Astrocyte of the hippocampus (primary cell): Measurements from ENCODE around the gene PGD.

Source experiments
- DNase-seq: peaks from one replicate; pipeline ENCODE4 v3.0.0; 2011; ENCODE audit warnings: low read depth, low spot score

The PGD gene

GRCh38 chr1:10398734-10399443 is at the start of gene PGD:
Gene PGD (plus strand): TSS chr1:10399064. CDS start chr1:10399118, 54 bp downstream.
- peak; percentile 99 for DNase-seq

DNA sequence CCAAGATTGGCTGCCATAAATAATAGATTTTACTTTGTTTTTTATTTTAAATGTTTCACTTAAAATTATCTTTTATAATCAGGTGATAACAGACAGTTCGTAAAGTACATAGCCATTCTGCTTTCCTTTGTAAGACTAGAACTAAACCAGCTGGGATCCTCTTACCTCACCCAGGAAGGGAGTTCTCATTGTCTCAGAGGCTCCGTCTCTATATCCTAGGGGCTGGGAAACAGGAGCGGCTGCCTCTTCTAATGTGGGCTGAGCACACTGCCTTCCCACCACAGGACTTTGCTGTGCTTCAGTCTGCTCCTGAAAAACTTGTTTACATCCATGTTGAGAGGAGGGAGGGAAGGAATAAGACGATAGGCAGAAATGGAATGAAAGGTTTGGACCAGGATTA is 45.6 kb upstream of the PGD start:
- no peak for DNase-seq

DNA sequence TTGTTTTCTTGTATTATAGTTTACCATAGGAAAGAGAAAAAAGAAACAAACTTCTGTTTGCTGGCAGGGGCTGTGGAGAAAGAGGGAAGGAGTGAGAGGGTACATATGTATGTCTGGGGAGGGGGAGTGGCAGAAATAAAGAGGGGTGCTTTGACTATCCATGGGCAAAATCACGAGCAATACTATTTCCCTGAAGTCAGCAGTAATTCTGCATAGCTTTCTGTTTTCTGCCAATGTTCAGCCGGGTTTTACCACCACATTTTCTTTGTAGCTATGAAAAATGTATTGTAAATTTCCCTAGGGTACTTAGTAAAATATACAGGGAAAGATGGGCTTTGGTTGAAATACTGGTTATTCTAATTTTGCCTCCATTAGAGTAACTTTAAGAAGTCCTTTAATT is 45.2 kb upstream of the PGD start:
- no peak for DNase-seq

DNA sequence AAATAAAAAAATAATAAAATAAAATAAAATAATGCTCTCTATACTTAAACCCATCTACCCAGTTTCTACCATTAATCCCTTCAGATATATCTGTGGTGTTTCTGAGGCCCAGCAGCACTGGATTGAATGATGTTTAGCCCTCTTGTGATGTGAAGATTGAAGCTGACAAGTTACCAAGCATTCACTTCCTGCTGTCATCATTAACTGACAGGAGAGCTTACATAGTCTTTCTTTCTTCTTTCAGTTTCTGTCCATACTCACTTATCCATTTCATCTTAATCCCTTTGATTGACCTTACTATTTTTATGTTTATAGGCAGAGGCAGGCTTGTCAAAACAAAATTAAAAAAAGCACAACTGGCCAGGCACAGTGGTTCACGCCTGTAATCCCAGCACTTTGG is 38.8 kb upstream of the PGD start:
- DNase-seq, result no peak

- no peak for DNase-seq
These were observed 37.3 kb upstream of the PGD start for GRCh38 chr1:10361515-10361914.

GRCh38 chr1:10368194-10368593 is 30.7 kb upstream of the PGD start:
- DNase-seq, result no peak

GRCh38 chr1:10374442-10374860 is 24.4 kb upstream of the PGD start:
- DNase-seq, result no peak

- DNase-seq, result peak; percentile 89
These were observed 21.4 kb upstream of the PGD start for GRCh38 chr1:10377365-10378029.

GRCh38 chr1:10378081-10378841 is 20.6 kb upstream of the PGD start:
- DNase-seq, result peak; percentile 52

- no peak for DNase-seq
These were observed 19.7 kb upstream of the PGD start for GRCh38 chr1:10379101-10379620.

GRCh38 chr1:10379676-10380075 is 19.2 kb upstream of the PGD start:
- DNase-seq, result no peak

GRCh38 chr1:10380594-10381275 is 18.1 kb upstream of the PGD start:
- peak; percentile 89 for DNase-seq

- no peak for DNase-seq
These were observed 15.2 kb upstream of the PGD start for GRCh38 chr1:10383630-10384029.

DNA sequence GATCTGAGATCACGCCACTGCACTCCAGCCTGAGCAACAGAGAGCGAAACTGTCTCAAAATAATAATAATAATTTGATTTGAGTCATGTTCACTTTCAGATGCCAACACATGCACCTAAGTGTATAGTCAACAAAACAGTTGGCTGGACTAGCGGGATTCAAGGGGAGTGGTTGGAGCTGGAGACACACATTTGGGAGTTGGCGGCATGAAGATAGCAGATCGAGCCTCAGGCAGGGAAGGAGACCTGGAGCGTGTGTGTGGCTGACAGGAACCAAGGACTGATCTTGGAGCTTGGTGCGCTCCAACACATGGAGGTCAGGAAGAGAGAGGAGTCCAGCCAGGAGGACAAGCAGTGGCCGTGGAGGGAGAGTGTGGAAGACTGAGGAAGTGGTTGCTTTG is 14.6 kb upstream of the PGD start:
- DNase-seq, result no peak

- DNase-seq, result no peak
These were observed 11.8 kb upstream of the PGD start for GRCh38 chr1:10386761-10387676.

GRCh38 chr1:10387677-10388386 is 11.0 kb upstream of the PGD start:
- DNase-seq, result peak; percentile 61

DNA sequence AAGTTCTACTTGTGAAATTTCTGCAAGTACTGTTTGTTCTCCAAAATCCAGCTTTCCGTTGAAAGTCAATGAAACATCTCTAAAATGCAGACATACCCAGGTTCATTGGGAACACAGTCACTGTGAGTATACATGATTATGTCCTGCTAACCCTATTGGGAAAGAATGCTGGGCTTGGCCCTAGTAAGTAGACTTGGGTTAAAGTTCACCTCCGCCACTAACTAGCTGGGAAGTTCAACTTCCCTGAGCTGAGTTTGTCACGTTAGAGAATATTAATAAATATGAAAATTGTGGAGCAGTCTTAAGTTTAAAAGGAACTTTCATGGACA is 10.5 kb upstream of the PGD start:
- no peak for DNase-seq

- DNase-seq, result no peak
These were observed 9.4 kb upstream of the PGD start for GRCh38 chr1:10389271-10389973.

- no peak for DNase-seq
These were observed 2.0 kb upstream of the PGD start for GRCh38 chr1:10396870-10397269.

DNA sequence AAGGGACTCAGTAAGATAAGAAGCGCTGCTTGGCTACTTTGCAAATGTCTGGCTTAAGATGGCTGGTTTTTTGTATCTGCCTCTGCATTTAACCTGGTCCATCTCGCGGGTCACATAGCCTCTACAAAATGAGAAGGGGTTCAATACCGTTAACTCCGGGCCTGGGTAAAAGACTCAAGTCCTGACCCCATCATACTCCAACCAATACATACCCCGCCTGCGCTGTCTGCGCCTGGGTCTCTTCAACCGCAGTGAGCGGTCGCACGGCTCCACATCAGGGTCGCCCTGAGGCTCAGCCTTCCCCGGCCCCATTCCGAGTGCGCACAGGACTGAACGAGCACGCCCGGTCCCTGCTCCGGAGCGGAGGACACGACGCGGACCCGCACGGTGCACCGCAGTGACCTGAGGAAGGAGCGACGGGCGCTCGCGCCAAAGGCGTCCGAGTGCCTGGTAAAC is 558 bp upstream of the PGD start:
- no peak for DNase-seq
